AG09319 (cell line): ENCODE measurements around the gene PPP2R5C.

Experiments
- DNase-seq: peaks from one replicate; pipeline ENCODE4 v3.0.0-alpha.2; 2010; ENCODE audit warnings: low read depth; ENCODE audit errors: extremely low read depth
- TF ChIP-seq, protein P1 (sequence below): IDR thresholded peaks from 2 replicates; pipeline ENCODE4 v1.5.1; 2011; ENCODE audit warnings: low read depth, mild to moderate bottlenecking, inconsistent platforms, low read length, moderate library complexity

PPP2R5C gene

DNA sequence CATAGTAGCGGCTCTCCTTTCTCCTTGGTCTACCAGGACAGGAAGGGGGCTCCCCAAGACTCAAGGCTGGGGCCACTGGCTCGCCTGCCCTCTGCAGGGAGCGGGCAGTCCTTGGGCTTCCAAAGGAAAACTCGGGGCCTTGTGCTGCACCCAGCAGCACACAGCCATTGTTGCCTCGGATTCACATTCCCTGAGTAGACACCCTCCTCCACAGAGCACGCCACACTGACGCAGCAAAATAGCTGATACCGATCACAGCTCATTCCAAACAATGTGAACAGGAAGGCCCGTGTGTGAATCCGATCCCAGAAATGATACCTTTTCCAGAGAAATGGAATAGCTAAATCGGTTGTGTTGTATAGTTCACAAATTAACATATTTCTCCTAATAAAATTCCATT is 137.8 kb downstream of the PPP2R5C start:
- DNase-seq, result no peak
- TF ChIP-seq, protein P1, sequence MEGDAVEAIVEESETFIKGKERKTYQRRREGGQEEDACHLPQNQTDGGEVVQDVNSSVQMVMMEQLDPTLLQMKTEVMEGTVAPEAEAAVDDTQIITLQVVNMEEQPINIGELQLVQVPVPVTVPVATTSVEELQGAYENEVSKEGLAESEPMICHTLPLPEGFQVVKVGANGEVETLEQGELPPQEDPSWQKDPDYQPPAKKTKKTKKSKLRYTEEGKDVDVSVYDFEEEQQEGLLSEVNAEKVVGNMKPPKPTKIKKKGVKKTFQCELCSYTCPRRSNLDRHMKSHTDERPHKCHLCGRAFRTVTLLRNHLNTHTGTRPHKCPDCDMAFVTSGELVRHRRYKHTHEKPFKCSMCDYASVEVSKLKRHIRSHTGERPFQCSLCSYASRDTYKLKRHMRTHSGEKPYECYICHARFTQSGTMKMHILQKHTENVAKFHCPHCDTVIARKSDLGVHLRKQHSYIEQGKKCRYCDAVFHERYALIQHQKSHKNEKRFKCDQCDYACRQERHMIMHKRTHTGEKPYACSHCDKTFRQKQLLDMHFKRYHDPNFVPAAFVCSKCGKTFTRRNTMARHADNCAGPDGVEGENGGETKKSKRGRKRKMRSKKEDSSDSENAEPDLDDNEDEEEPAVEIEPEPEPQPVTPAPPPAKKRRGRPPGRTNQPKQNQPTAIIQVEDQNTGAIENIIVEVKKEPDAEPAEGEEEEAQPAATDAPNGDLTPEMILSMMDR, result no peak

GRCh38 chr14:101900253-101900652 is 138.7 kb downstream of the PPP2R5C start:
- no peak for DNase-seq

DNA sequence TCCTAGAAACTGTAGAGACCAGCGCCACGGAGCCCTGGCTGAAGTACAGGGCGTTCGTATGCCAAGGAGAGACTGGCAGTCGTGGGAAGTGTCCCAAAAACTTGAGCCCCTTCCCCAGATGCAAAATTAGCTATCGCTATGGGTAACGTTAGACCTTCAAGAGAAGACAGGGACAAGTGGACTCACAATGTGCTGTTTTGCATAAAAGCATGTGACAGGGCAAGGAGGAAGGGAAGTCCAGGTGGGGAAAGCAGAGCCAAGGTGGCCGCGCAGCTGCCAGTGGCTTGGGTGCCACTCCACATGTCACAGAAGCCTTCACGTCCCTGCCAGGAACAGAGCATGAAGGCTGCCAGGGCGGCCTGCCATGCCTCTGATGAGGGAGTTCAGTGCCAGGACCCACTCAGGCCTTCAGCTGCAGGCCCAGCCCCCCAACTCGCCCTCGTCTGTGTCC is 141.6 kb downstream of the PPP2R5C start:
- no peak for DNase-seq
- TF ChIP-seq, protein P1, result no peak

More at GRCh38 chr14:101900253-101900652, 138.7 kb downstream of the PPP2R5C start:
- TF ChIP-seq, protein P1, result no peak

GRCh38 chr14:101905614-101906013 is 144.1 kb downstream of the PPP2R5C start:
- TF ChIP-seq, protein P1, result no peak
- no peak for DNase-seq

DNA sequence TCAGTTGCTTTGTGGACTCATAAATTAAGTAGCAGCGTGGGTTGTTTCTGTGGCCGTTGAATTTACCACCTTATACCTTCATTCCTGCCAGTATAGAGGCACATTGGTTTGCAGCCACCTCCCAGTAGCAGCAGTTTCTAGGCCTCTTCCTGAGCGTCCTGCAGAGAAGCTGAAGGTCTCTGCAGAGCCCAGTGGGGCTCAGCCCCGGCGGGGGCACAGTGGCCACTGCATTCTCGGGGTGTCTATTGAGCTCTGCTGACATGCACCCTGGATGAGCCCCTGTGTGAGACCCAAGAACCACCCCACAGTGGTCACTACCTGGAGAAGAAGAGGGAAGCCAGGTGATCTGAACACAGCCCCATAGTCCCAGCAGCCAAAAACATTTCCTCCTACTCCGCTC is 145.1 kb downstream of the PPP2R5C start:
- TF ChIP-seq, protein P1, result no peak
- no peak for DNase-seq

DNA sequence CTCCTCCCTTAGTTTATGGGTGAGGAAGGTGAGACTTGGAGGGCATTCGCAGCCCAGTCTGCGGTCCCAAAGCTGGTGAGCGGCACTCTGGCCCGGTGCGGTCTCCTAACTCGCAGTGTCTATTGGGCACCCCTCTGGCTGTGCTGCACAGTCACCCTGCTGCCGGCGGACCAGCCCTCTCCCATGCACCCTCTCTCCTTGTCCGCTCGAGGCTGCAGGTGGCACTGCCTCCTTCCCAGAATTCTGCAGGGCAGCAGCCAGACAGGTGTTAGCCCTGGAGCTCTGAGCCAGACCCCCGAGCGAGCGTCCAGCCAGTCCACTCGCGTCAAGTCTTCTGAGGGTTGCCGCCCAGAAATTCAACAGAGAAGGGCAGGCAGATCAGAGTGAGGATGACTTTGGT is 146.1 kb downstream of the PPP2R5C start:
- DNase-seq, result no peak
- TF ChIP-seq, protein P1, result no peak

DNA sequence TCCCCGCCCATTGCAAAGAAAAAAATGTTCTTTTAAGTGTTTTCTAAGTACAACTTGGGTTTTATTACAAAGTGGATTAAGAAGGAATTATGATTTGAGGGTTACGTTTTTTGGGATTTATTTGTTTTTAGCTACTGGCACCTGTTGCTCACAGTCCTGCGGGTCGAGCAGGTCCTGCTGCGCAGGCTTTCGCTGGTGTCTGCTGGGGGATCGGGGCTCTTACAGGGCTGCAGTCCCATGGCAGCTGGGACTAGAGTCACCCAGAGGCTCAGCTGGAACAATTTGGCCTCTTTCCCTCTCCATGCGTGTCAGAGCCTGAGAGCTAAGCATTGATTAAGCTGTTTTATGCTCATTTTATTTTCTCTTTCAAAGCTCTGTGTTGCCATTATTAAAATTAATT is 147.3 kb downstream of the PPP2R5C start:
- TF ChIP-seq, protein P1, result no peak

More for the DNA sequence above, 147.3 kb downstream of the PPP2R5C start:
- DNase-seq, result no peak
